NK-92 (cell line): ENCODE data around the gene MYL2.

Experiments
- DNase-seq: peaks from one replicate; lab custom pipeline; 2025; ENCODE audit not compliant: unreplicated experiment; lab: John Stamatoyannopoulos, UW

MYL2 gene

GRCh38 chr12:110901401-110901800 is 19.0 kb downstream of the MYL2 start:
- no peak for DNase-seq

DNA sequence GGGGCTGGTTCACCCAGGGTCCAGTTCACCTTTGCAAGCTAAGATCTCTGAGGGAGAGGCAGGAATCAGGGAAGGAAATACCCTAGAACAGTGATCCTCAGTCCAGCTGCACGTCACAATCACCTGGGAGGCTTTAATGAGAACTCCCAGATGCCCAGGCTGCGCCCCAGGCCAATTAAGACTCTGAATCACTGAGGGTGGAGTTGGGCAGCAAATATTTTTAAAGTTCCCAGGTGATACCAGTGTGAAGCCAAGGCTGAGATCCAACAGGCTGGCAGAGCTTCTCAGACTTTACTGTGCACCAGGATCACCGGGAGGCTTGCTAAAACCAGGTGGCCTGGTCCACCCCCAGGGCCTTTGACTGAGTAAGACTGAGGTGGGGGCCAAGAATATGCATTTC is 23.8 kb downstream of the MYL2 start:
- DNase-seq, result no peak

DNA sequence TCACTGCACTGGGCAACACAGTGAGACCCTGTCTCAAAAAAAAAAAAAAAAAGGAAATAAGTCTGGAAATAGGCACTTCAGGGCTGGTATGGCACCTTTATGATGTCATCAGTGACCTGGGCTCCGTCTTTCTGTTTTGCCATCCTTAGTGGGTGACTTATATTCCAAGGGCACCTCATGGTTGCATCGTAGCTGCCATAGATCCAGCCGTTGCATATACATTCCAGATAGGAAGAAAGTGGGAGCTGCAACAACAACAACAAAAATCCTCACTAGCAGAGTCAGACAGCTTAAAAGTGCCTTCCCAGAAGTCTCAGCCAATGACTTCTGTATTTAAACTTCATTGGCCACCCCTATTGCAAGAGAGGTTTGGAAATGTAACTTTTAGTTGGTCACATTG is 26.4 kb downstream of the MYL2 start:
- DNase-seq, result no peak

GRCh38 chr12:110889361-110889760 is 31.0 kb downstream of the MYL2 start:
- DNase-seq, result no peak

DNA sequence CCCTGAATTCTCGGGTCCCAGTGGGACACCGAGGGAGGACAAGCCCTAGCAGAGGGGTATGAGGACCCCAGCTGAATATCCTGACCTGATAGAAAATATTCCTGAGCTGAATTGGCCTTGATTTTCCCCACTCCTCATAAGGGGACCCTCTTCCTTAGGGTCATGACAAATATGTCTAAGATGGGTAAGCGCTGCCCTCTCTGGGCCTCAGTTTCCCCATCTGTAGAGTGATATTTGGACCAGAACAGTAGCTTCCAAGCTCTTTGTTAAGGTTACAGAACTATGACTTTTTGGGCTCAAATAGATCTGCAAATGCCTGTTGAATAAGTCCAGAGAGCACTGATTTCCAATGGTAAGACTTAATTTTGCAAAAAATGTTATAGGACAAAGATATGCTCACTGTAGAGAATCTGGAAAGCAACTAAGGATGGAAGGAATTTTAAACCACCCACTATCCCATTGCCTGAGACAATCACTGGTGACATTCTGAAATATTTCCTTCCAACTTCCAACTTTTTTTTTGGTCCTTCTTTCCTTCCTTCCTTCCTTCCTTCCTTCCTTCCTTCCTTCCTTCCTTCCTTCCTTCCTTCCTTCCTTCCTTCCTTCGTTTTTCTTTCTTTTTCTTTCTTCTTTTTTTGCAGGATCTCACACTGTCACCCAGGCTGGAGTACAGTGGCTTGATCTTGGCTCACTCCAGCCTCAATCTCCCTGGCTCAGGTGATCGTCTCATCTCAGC is 32.0 kb downstream of the MYL2 start:
- DNase-seq, result no peak

DNA sequence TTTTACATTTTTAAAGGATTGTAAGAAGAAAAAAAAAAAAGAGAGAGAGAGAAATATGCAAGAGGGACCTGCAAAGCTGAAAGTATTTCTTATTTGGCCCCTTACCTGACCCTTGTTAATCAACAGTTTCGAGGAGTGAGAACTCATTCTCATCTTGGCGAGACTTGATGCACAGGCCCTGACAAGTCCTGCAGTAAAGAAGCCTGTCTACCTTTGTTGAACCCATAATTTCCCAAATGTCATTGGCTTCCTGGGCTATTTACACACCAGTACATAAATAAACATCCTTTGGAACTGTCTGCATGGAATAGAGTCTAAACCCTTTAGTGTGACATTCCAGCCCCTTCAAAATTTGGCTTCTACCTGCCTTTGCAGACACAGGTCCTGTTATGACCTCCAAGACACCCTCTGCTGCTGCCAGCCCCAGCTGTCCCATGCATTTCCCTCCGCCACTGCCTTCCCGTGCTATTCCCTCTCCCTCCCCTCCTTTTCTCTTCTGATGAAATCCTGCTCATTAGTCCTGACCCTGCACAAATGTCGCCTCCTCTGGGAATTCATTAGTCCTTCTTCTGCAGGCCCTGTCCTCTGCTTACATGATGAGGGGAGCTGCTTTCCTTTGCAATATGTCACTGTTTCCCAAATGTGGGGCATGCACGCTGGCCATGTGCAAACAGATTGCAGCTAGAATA is 35.1 kb downstream of the MYL2 start:
- DNase-seq, result no peak

DNA sequence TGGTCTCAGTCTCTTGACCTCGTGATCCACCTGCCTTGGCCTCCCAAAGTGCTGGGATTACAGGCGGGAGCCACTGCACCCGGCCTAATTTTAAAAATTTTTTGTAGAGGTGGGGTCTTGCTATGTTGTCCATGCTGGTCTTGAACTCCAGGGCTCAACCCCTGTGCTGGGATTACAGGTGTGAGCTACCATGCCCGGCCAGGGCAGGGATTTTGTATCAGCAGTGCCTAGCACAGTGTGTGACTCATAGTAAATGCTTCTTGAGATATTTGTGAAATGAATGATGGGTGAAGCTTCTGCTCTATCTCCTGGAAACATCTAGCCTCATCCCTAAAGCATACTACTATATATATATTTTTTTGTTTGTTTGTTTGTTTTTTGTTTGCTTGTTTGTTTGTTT is 37.1 kb downstream of the MYL2 start:
- DNase-seq, result no peak

GRCh38 chr12:110880651-110881050 is 39.7 kb downstream of the MYL2 start:
- no peak for DNase-seq

- DNase-seq, result no peak
Measured at GRCh38 chr12:110874781-110875180, 45.6 kb downstream of the MYL2 start.

DNA sequence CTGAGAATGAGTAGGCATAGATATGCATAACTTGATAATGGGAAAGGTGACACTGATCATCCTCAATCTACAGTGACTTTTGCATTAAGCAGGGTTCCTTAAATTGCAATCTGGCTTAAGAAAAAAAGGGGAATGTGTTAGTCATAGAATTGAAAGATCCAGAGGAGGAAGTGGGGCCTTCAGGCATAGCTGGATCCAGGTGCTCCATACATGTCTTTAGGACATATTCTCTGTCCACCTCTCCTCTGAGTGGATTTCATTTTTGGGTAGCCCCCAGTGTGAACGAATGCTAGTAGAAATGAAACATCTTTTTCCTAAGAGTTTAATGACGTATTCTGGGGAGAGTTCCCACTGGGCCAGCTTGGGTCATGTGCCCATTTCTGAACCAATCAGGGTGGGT is 46.0 kb downstream of the MYL2 start:
- no peak for DNase-seq

- no peak for DNase-seq
Measured at GRCh38 chr12:110872100-110872499, 48.3 kb downstream of the MYL2 start.

GRCh38 chr12:110869803-110870202 is 50.6 kb downstream of the MYL2 start:
- DNase-seq, result no peak

DNA sequence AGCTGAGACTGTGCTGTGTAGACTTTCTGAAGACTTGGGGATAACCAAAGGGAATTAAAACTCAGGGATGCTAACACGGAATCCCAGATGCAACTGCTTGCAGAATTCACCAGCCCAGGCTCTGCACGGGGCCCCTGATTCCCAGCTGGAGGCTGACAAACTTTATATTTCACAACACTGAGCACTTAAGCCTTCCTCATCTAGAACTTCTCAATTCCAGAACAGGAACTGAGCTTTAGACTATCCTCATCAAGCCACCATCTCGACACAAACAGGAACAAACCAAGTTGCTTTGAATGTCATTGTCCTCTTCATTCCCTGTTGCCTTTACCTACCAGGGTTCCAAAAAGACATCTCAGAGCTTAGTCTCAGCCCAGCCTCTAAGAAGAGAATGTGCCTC is 51.4 kb downstream of the MYL2 start:
- no peak for DNase-seq

- no peak for DNase-seq
Measured at GRCh38 chr12:110865521-110865920, 54.9 kb downstream of the MYL2 start.

DNA sequence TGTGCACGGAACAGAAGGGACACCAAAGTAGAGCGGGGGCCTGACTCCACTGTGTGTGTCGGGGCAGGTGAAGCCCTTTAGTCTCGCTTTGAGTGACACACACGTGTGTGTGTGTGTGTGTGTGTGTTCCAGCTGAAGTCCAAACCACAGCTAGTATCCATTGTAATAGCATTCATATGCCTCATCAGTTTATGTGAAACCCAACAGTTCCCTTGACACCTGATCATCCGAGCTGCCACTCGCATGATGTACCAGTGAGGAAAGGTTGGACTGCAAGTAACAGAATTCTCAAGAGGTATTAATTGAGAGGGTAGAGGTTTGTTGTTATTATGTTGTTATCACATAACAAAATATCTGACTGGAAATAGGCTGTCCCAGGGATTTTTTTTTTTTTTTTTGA is 57.2 kb downstream of the MYL2 start:
- no peak for DNase-seq

DNA sequence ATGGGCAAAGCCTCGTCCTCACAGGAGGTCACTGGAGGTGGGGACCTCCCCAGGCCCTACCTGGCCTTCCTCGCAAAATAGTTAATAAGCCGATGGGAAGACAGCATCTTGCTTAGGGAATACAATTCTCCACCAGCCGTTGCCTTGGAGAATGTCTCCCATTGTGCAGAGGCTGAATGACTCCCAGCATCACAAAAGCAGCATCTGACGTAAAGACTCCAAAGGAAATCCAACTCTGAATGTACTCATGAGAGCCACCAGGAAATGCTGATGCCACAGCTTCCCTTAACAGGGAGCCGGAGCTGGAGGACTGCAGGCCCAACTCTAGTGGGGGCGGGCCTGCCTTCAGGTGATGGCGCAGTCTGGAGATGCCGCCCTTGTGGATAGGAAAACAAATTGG is 58.0 kb downstream of the MYL2 start:
- no peak for DNase-seq

DNA sequence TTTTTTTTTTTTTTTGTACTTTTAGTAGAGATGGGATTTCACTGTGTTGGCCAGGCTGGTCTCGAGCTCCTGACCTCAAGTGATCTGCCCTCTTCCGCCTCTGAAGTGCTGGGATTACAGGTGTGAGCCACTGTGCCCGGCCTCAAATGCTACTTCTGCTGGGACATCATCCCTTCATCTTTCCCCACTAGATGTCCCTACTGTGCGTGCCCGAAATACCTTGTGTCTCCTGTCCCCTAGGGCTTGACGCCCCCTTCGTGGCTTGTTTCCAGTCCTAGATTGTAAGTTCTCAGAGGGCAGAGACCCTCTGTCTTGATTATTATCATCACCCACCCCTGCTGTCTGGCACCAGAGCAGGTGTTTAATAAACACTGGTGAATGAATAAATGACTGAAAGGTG is 58.6 kb downstream of the MYL2 start:
- DNase-seq, result no peak
